Measurements from ENCODE around the gene CCDC196.

Gene CCDC196

GRCh38 chr14:66485910-66486421 is at the start of gene CCDC196:
Gene CCDC196, plus strand, starts transcription at chr14:66486371. Its CDS starts 132 bp downstream, at chr14:66486503.
- DNase-seq = no peak

- DNase-seq = no peak
These were observed 45.4 kb upstream of the CCDC196 start for GRCh38 chr14:66440801-66441200.

- no peak for DNase-seq
These were observed 43.1 kb upstream of the CCDC196 start for GRCh38 chr14:66442953-66443571.

- no peak for DNase-seq
These were observed 42.4 kb upstream of the CCDC196 start for GRCh38 chr14:66443785-66444184.

GRCh38 chr14:66444271-66444927 is 41.8 kb upstream of the CCDC196 start:
- no peak for DNase-seq

GRCh38 chr14:66445936-66446335 is 40.2 kb upstream of the CCDC196 start:
- DNase-seq = no peak

GRCh38 chr14:66453469-66453868 is 32.7 kb upstream of the CCDC196 start:
- DNase-seq = no peak

GRCh38 chr14:66459603-66460002 is 26.6 kb upstream of the CCDC196 start:
- DNase-seq = no peak

GRCh38 chr14:66464261-66464660 is 21.9 kb upstream of the CCDC196 start:
- DNase-seq = no peak

- DNase-seq = no peak
These were observed 17.3 kb upstream of the CCDC196 start for GRCh38 chr14:66468778-66469367.

- DNase-seq = no peak
These were observed 14.6 kb upstream of the CCDC196 start for GRCh38 chr14:66471584-66471983.

- no peak for DNase-seq
These were observed 13.9 kb upstream of the CCDC196 start for GRCh38 chr14:66472251-66472650.

- DNase-seq = no peak
These were observed 12.9 kb upstream of the CCDC196 start for GRCh38 chr14:66473223-66473622.

GRCh38 chr14:66476964-66477363 is 9.2 kb upstream of the CCDC196 start:
- DNase-seq = no peak

GRCh38 chr14:66477567-66477966 is 8.6 kb upstream of the CCDC196 start:
- no peak for DNase-seq

- DNase-seq = no peak
These were observed 3.3 kb upstream of the CCDC196 start for GRCh38 chr14:66482873-66483272.

GRCh38 chr14:66483322-66483721 is 2.8 kb upstream of the CCDC196 start:
- no peak for DNase-seq

- no peak for DNase-seq
These were observed 1.1 kb upstream of the CCDC196 start for GRCh38 chr14:66485029-66485428.

- no peak for DNase-seq
These were observed 993 bp downstream of the CCDC196 start for GRCh38 chr14:66487164-66487563.

GRCh38 chr14:66490143-66491111 is 4.3 kb downstream of the CCDC196 start:
- DNase-seq = no peak

GRCh38 chr14:66493750-66494149 is 7.6 kb downstream of the CCDC196 start:
- no peak for DNase-seq

GRCh38 chr14:66495218-66496098 is 9.3 kb downstream of the CCDC196 start:
- peak; percentile 51 for DNase-seq

All from activated CD4-positive, alpha-beta T cell treated with anti-CD3 and anti-CD28 coated beads, Interleukin-2, amount 50 U/mL, for 16 hours (primary cell).